GM12873 (cell line): ENCODE results near the gene IGLON5.

Experiments used
- CTCF ChIP-seq: IDR thresholded peaks from 2 replicates; pipeline ENCODE4 v1.5.1; 2012; ENCODE audit warnings: low read depth, mild to moderate bottlenecking, moderate library complexity, low read length, control low read depth; ENCODE audit not compliant: insufficient read depth; ENCODE audit errors: missing control alignments

IGLON5 gene

GRCh38 chr19:51285682-51286081, 25.8 kb upstream of the IGLON5 start:
- no peak for TF ChIP-seq CTCF

GRCh38 chr19:51289635-51290034, 21.8 kb upstream of the IGLON5 start:
- TF ChIP-seq CTCF: no peak

- no peak for TF ChIP-seq CTCF
Measured at GRCh38 chr19:51292971-51293370, 18.5 kb upstream of the IGLON5 start.

- TF ChIP-seq CTCF: no peak
Measured at GRCh38 chr19:51293571-51294210, 17.8 kb upstream of the IGLON5 start.

GRCh38 chr19:51294211-51294976, 17.1 kb upstream of the IGLON5 start:
- no peak for TF ChIP-seq CTCF

GRCh38 chr19:51294977-51295375, 16.5 kb upstream of the IGLON5 start:
- TF ChIP-seq CTCF: no peak

GRCh38 chr19:51295382-51296126, 15.9 kb upstream of the IGLON5 start:
- TF ChIP-seq CTCF: no peak
